Endothelial cell of umbilical vein (primary cell): Measurements from ENCODE around the gene MOG.

Experiments
- CTCF ChIP-seq, 2 donors: IDR thresholded peaks; 1 replicate in 1 of 2; 2 replicates in 1 of 2; pipeline ENCODE4 v1.5.1; 2011; ENCODE audit warnings: low read length in 2 of 2, mild to moderate bottlenecking in 2 of 2, moderate library complexity in 2 of 2, control low read depth in 1 of 2, inconsistent platforms in 1 of 2, low read depth in 1 of 2; ENCODE audit not compliant: insufficient read depth in 1 of 2; ENCODE audit errors: extremely low read depth in 1 of 2
- EZH2 ChIP-seq: IDR thresholded peaks from 2 replicates; pipeline ENCODE4 v1.6.1; 2012; ENCODE audit warnings: borderline replicate concordance, low read depth, mild to moderate bottlenecking, moderate library complexity, low read length, inconsistent platforms; ENCODE audit not compliant: severe bottlenecking
- TF ChIP-seq, protein P1 (sequence below): IDR thresholded peaks from 2 replicates; pipeline ENCODE4 v1.6.1; 2011; ENCODE audit not compliant: insufficient read depth, insufficient read length

DNA sequence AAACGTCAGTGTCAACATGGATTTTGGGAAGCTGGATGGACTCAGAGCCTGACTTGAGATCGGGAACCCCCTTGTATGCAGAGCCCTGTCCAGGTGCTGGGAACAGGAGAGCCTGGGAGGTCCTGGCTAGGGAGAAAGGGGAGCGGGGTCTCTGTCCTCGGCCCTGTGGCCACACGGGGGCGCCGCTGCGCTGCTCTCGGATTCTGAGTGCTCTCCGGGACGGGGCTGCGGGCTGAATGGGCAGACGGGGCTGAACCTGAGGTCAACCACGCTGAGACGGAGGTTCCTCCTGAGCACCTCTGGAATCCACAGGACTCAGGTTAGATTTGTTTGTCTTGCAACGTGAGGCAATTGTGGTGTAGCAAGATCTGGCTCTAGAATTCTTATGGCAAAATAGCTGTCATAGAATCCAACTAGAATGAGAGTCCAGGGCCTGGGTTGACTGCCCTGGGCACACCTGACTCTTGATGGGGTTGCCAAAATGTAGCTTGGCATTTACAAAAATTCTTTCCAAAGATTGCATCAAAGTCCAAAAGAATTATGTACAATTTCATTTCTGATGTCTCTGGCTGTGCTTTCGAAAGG lies 45.7 kb downstream of the MOG start:
- TF ChIP-seq, protein P1, sequence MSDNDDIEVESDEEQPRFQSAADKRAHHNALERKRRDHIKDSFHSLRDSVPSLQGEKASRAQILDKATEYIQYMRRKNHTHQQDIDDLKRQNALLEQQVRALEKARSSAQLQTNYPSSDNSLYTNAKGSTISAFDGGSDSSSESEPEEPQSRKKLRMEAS: no peak
- TF ChIP-seq EZH2: no peak
- TF ChIP-seq CTCF (IDR thresholded peaks at IDR 0.05; ENCODE audit: extremely low read depth in 1 of 2, insufficient read depth in 1 of 2, low read depth in 1 of 2, low read length in 2 of 2): peak; percentile 72 to 98
